SU-DHL-6 (cell line): Measurements from ENCODE around the gene ARFGEF2.

Source experiments
- EZH2phosphoT487 ChIP-seq: fragments of 200-600 bp; sonication (generic), shearing (Covaris generic); conservative IDR thresholded peaks from 2 replicates; pipeline ENCODE4 v1.6.1; 2018; ENCODE audit warnings: mild to moderate bottlenecking, antibody characterized with exemption, low read length, moderate library complexity, mixed read lengths
- TF ChIP-seq, protein P1 (sequence below): fragments of 200-600 bp; sonication (generic); IDR thresholded peaks from one replicate; pipeline ENCODE4 v1.5.1; 2017; ENCODE audit warnings: antibody characterized with exemption, mild to moderate bottlenecking, low read length, moderate library complexity; ENCODE audit not compliant: insufficient read depth, poor library complexity, severe bottlenecking

DNA sequence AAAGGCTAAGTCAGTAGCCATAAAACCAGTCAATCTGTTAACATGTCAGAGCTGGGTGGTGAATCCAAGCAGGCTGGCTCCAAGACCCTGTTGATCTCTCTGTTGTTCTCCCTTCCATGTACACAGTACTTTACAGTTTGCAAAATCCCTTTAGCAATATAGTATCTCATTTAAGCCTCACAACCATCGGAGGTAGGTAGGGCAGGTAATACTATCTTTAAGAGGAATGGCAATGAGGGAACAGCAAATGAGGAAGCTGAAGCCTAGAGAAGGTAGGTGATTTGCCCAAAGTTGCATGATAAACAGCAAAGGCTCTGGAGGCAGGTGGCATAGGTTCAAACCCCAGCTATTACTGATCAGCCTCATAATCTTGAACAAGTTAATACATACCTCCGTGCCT is 34.7 kb upstream of the ARFGEF2 start:
- TF ChIP-seq, protein P1, sequence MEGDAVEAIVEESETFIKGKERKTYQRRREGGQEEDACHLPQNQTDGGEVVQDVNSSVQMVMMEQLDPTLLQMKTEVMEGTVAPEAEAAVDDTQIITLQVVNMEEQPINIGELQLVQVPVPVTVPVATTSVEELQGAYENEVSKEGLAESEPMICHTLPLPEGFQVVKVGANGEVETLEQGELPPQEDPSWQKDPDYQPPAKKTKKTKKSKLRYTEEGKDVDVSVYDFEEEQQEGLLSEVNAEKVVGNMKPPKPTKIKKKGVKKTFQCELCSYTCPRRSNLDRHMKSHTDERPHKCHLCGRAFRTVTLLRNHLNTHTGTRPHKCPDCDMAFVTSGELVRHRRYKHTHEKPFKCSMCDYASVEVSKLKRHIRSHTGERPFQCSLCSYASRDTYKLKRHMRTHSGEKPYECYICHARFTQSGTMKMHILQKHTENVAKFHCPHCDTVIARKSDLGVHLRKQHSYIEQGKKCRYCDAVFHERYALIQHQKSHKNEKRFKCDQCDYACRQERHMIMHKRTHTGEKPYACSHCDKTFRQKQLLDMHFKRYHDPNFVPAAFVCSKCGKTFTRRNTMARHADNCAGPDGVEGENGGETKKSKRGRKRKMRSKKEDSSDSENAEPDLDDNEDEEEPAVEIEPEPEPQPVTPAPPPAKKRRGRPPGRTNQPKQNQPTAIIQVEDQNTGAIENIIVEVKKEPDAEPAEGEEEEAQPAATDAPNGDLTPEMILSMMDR, result no peak
- TF ChIP-seq EZH2phosphoT487, result no peak
